ENCODE data around the gene ECEL1. TPM values are rescaled to one million over a fixed set of nuclear protein-coding genes. Genes with fewer than 3 reads are reported as not detected.
A peak's percentile ranks its signal among the peaks of the same experiment; 100 is the strongest.

Gene ECEL1
- polyA plus RNA-seq, 1 donor from 2014 or later = not detected

GRCh38 chr2:232513353-232513752, 25.7 kb upstream of the ECEL1 start:
- Mint-ChIP-seq H3K4me1 (no peaks in the 10 kb centered on the region), H3K27me3 (peaks cover 7% of the 10 kb centered on the region), H3K4me3 (no peak overlapping the region), H3K36me3 (no peaks in the 10 kb centered on the region), H3K27ac (no peak overlapping the region), H3K9me3 (no peaks in the 10 kb centered on the region)

- Mint-ChIP-seq H3K4me3 (no peak overlapping the region), H3K27me3 (peaks cover 2% of the 10 kb centered on the region), H3K4me1 (no peaks in the 10 kb centered on the region), H3K9me3 (no peaks in the 10 kb centered on the region), H3K36me3 (no peaks in the 10 kb centered on the region), H3K27ac (peak overlapping the region in 1 of 3 donors; percentile 71)
These were observed 25.0 kb upstream of the ECEL1 start for GRCh38 chr2:232512602-232513001.

- H3K27ac Mint-ChIP-seq = no peak overlapping the region
- no peak overlapping the region for H3K4me3 Mint-ChIP-seq
- H3K9me3 Mint-ChIP-seq = no peaks in the 10 kb centered on the region
- peaks cover 1% of the 10 kb centered on the region for H3K27me3 Mint-ChIP-seq
- H3K36me3 Mint-ChIP-seq = no peaks in the 10 kb centered on the region
- H3K4me1 Mint-ChIP-seq = no peaks in the 10 kb centered on the region
These were observed 23.8 kb upstream of the ECEL1 start for GRCh38 chr2:232511336-232511890.

- Mint-ChIP-seq H3K36me3 (no peaks in the 10 kb centered on the region), H3K4me3 (no peak overlapping the region), H3K27me3 (peaks cover 17% of the 10 kb centered on the region), H3K4me1 (peaks cover 0 to 3% (median 3%) of the 10 kb centered on the region in 3 donors), H3K9me3 (no peaks in the 10 kb centered on the region), H3K27ac (no peak overlapping the region)
These were observed 20.6 kb upstream of the ECEL1 start for GRCh38 chr2:232508251-232508650.

- Mint-ChIP-seq H3K4me1 (peaks cover 0 to 3% (median 3%) of the 10 kb centered on the region in 3 donors), H3K4me3 (no peak overlapping the region), H3K27ac (no peak overlapping the region), H3K36me3 (no peaks in the 10 kb centered on the region), H3K27me3 (peaks cover 23% of the 10 kb centered on the region), H3K9me3 (no peaks in the 10 kb centered on the region)
These were observed 19.1 kb upstream of the ECEL1 start for GRCh38 chr2:232506709-232507108.

- Mint-ChIP-seq H3K27ac (no peak overlapping the region), H3K36me3 (no peaks in the 10 kb centered on the region), H3K4me1 (peaks cover 0 to 3% (median 3%) of the 10 kb centered on the region in 3 donors), H3K4me3 (peak overlapping the region in 1 of 4 donors; percentile 70), H3K27me3 (peaks cover 25% of the 10 kb centered on the region), H3K9me3 (no peaks in the 10 kb centered on the region)
These were observed 18.2 kb upstream of the ECEL1 start for GRCh38 chr2:232505856-232506255.

GRCh38 chr2:232504438-232504837, 16.8 kb upstream of the ECEL1 start:
- Mint-ChIP-seq H3K27ac (peak overlapping the region in 1 of 3 donors; percentile 90), H3K27me3 (peaks cover 32% of the 10 kb centered on the region), H3K4me3 (peak overlapping the region in 1 of 4 donors; percentile 81), H3K36me3 (no peaks in the 10 kb centered on the region), H3K9me3 (no peaks in the 10 kb centered on the region), H3K4me1 (peaks cover 0 to 3% (median 3%) of the 10 kb centered on the region in 3 donors)

GRCh38 chr2:232503809-232504323, 16.2 kb upstream of the ECEL1 start:
- Mint-ChIP-seq H3K9me3 (no peaks in the 10 kb centered on the region), H3K27me3 (peaks cover 34% of the 10 kb centered on the region), H3K36me3 (no peaks in the 10 kb centered on the region), H3K4me3 (peak overlapping the region in 3 of 4 donors; percentile 41 to 74 (median 57)), H3K4me1 (peaks cover 0 to 3% (median 3%) of the 10 kb centered on the region in 3 donors), H3K27ac (peak overlapping the region in 2 of 3 donors; percentile 59 to 90)

GRCh38 chr2:232502911-232503808, 15.5 kb upstream of the ECEL1 start:
- no peaks in the 10 kb centered on the region for H3K36me3 Mint-ChIP-seq
- peak overlapping the region in 1 of 4 donors; percentile 41 for H3K4me3 Mint-ChIP-seq
- H3K4me1 Mint-ChIP-seq = peaks cover 0 to 3% (median 3%) of the 10 kb centered on the region in 3 donors
- H3K9me3 Mint-ChIP-seq = peaks cover 0 to 2% (median 0%) of the 10 kb centered on the region in 3 donors
- H3K27me3 Mint-ChIP-seq = peaks cover 35% of the 10 kb centered on the region
- H3K27ac Mint-ChIP-seq = peak overlapping the region in 1 of 3 donors; percentile 90

- Mint-ChIP-seq H3K4me3 (peak overlapping the region in 3 of 4 donors; percentile 48 to 83 (median 57)), H3K36me3 (no peaks in the 10 kb centered on the region), H3K27ac (no peak overlapping the region)
These were observed 14.9 kb upstream of the ECEL1 start for GRCh38 chr2:232502511-232502910.

GRCh38 chr2:232501794-232502390, 14.3 kb upstream of the ECEL1 start:
- Mint-ChIP-seq H3K4me3 (peak overlapping the region in 2 of 4 donors; percentile 8 to 58), H3K36me3 (no peaks in the 10 kb centered on the region)

More at GRCh38 chr2:232502511-232502910, 14.9 kb upstream of the ECEL1 start:
- Mint-ChIP-seq H3K27me3 (peaks cover 35% of the 10 kb centered on the region), H3K4me1 (peaks cover 0 to 3% (median 3%) of the 10 kb centered on the region in 3 donors), H3K9me3 (peaks cover 0 to 2% (median 0%) of the 10 kb centered on the region in 3 donors)

GRCh38 chr2:232501331-232501771, 13.7 kb upstream of the ECEL1 start:
- peaks cover 0 to 3% (median 3%) of the 10 kb centered on the region in 3 donors for H3K4me1 Mint-ChIP-seq
- peaks cover 35% of the 10 kb centered on the region for H3K27me3 Mint-ChIP-seq
- peaks cover 0 to 2% (median 0%) of the 10 kb centered on the region in 3 donors for H3K9me3 Mint-ChIP-seq
- H3K36me3 Mint-ChIP-seq = no peaks in the 10 kb centered on the region
- no peak overlapping the region for H3K27ac Mint-ChIP-seq
- H3K4me3 Mint-ChIP-seq = peak overlapping the region in 2 of 4 donors; percentile 8 to 58

More at GRCh38 chr2:232501794-232502390, 14.3 kb upstream of the ECEL1 start:
- no peak overlapping the region for H3K27ac Mint-ChIP-seq
- peaks cover 35% of the 10 kb centered on the region for H3K27me3 Mint-ChIP-seq
- H3K9me3 Mint-ChIP-seq = peaks cover 0 to 2% (median 0%) of the 10 kb centered on the region in 3 donors
- H3K4me1 Mint-ChIP-seq = peaks cover 0 to 3% (median 3%) of the 10 kb centered on the region in 3 donors

GRCh38 chr2:232498452-232498851, 10.8 kb upstream of the ECEL1 start:
- H3K27ac Mint-ChIP-seq = no peak overlapping the region
- peaks cover 0 to 2% (median 0%) of the 10 kb centered on the region in 3 donors for H3K9me3 Mint-ChIP-seq
- H3K27me3 Mint-ChIP-seq = peaks cover 20% of the 10 kb centered on the region
- no peaks in the 10 kb centered on the region for H3K36me3 Mint-ChIP-seq
- no peaks in the 10 kb centered on the region for H3K4me1 Mint-ChIP-seq
- H3K4me3 Mint-ChIP-seq = no peak overlapping the region

- peaks cover 14% of the 10 kb centered on the region for H3K27me3 Mint-ChIP-seq
- peaks cover 0 to 2% (median 0%) of the 10 kb centered on the region in 3 donors for H3K9me3 Mint-ChIP-seq
- no peaks in the 10 kb centered on the region for H3K4me1 Mint-ChIP-seq
- H3K4me3 Mint-ChIP-seq = no peak overlapping the region
- no peak overlapping the region for H3K27ac Mint-ChIP-seq
- no peaks in the 10 kb centered on the region for H3K36me3 Mint-ChIP-seq
These were observed 9.7 kb upstream of the ECEL1 start for GRCh38 chr2:232497348-232497747.

Measured in IgD-negative memory B cell (primary cell).